ENCODE measurements around the gene MTLN.
A peak's percentile ranks its signal among the peaks of the same experiment; 100 is the strongest.
"Not testable (repeated sequence)": the region's sequence is repeated elsewhere in the genome, so short reads cannot be mapped to it uniquely, and the experiment has no call there.

MTLN gene

GRCh38 chr2:110211938-110212858 is at the start of gene MTLN:
Gene MTLN (minus strand): TSS chr2:110212547. CDS start chr2:110212525, 22 bp downstream.
- peak; percentile 82 for DNase-seq
- in situ Hi-C loops (cut with HindIII; ENCODE audit: low pct_ligation_motif_present, low pct_unique_long_range_greater_than_20kb, low sequenced_read_pairs), result no loop called here

DNA sequence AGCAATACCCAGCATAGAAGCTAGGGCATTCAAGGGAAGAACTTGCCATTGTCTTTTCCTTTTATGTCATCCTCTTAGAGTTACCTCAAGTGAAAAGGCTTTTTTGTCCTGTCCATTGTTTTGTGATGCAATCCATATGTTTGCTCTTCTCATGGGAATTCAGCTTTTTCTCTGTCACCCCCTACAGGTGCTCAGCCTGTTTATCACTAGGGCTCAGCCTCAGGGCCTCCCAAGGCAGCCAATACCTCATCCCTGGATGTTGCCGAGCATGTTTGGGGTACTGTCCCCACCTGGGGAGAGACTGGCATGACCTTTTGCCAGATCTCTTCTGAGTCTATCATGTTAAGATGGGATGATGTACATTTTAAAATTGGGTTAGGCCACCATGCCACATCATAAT is 49.6 kb upstream of the MTLN start:
- DNase-seq; in situ Hi-C loops (cut with HindIII; ENCODE audit: low pct_ligation_motif_present, low pct_unique_long_range_greater_than_20kb, low sequenced_read_pairs): not testable (repeated sequence)

GRCh38 chr2:110248081-110248795 is 35.9 kb upstream of the MTLN start:
- in situ Hi-C loops (cut with HindIII; ENCODE audit: low pct_ligation_motif_present, low pct_unique_long_range_greater_than_20kb, low sequenced_read_pairs); DNase-seq: not testable (repeated sequence)

DNA sequence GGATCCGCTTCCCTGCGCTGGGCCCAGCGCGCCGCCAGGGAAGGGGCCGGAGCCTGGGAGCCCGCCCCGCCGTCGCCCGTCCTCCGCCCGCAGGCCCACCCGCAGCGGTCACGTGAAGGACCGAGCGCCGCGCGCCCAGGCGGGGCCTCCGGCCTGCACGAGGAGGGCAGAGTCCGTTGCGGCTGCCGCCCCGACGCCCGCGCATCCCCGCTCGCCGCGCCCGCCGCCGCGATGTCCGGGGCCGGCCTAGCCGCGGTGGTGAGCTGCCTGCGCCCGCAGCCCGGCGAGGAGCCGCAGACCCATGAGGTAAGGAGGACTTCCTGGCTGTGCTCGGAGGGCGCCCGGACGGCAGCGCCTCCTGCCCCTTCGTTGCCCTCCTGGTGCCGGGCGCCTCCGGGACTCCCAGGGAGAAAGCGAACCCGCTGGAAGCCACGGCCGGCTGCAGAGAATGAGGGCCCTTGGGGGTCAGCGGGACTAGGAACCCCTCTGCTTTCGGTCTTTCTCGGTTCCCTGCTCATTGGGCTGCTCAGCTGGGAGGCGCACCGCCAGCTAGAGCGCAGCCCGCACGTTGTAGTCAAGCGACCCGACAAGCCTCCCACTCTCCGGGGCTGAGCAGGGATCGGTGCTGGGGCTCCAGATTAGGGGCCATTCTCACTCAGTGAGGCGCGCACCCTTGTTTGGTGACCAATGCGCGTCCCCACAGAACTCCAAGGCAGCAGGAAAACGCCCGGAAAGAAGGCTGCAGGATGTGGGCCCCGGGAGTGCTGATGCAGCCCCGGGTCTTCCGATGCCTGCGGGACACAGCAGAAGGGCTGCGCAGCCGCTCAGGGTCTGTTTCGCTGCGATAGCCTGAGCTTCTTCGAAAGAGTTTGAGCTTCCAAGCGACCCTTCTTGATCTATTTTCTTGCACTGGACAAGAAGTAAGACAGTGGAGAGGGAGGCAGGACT is 33.4 kb upstream of the MTLN start:
- in situ Hi-C loops (cut with HindIII; ENCODE audit: low pct_ligation_motif_present, low pct_unique_long_range_greater_than_20kb, low sequenced_read_pairs); DNase-seq: not testable (repeated sequence)

- in situ Hi-C loops (cut with HindIII; ENCODE audit: low pct_ligation_motif_present, low pct_unique_long_range_greater_than_20kb, low sequenced_read_pairs), result not testable (repeated sequence)
Observed at GRCh38 chr2:110243283-110243682, 30.9 kb upstream of the MTLN start.

DNA sequence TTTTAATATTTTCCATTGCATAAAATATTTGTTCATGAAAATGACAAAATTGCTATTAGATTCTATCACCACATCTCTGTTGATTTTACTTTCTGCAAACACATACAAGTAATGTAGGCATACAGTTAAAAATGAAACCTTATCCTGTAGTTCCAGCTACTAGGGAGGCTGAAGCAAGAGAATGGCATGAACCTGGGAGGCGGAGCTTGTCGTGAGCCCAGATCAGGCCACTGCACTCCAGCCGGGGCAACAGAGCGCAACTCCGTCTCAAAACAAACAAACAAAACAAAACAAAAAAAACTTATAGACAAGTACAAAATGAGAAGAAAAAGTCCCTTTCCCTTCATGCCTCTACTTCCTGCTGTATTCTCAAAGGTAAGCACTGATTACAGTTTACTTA is 22.2 kb upstream of the MTLN start:
- DNase-seq; in situ Hi-C loops (cut with HindIII; ENCODE audit: low pct_ligation_motif_present, low pct_unique_long_range_greater_than_20kb, low sequenced_read_pairs): not testable (repeated sequence)

More at GRCh38 chr2:110243283-110243682, 30.9 kb upstream of the MTLN start:
- not testable (repeated sequence) for DNase-seq

GRCh38 chr2:110229886-110230285 is 17.5 kb upstream of the MTLN start:
- DNase-seq; in situ Hi-C loops (cut with HindIII; ENCODE audit: low pct_ligation_motif_present, low pct_unique_long_range_greater_than_20kb, low sequenced_read_pairs): not testable (repeated sequence)

- in situ Hi-C loops (cut with HindIII; ENCODE audit: low pct_ligation_motif_present, low pct_unique_long_range_greater_than_20kb, low sequenced_read_pairs), result not testable (repeated sequence)
Observed at GRCh38 chr2:110222626-110223025, 10.3 kb upstream of the MTLN start.

DNA sequence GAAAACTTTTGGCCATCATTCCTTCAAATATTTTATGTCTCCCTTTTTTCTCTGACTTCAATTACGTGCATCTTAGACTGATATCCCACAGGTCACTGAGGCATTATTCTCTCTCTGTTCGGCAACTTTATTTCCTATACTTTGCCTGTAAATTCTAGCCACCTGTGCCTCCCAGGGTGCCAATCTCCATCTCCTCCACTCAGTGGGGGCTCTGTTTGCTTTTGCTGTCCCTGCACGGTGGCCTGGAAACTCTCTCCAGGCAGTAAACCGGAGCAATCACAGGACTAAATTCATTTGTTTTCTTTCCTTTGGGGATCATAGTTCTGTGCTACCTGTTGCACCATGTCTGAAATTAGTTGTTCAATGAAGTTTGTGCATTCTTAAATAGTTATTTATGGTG is 9.6 kb upstream of the MTLN start:
- in situ Hi-C loops (cut with HindIII; ENCODE audit: low pct_ligation_motif_present, low pct_unique_long_range_greater_than_20kb, low sequenced_read_pairs), result no loop called here
- no peak for DNase-seq

More at GRCh38 chr2:110222626-110223025, 10.3 kb upstream of the MTLN start:
- DNase-seq, result not testable (repeated sequence)

- DNase-seq, result no peak
- in situ Hi-C loops (cut with HindIII; ENCODE audit: low pct_ligation_motif_present, low pct_unique_long_range_greater_than_20kb, low sequenced_read_pairs), result no loop called here
Observed at GRCh38 chr2:110220190-110220564, 7.8 kb upstream of the MTLN start.

GRCh38 chr2:110219496-110220189 is 7.3 kb upstream of the MTLN start:
- in situ Hi-C loops (cut with HindIII; ENCODE audit: low pct_ligation_motif_present, low pct_unique_long_range_greater_than_20kb, low sequenced_read_pairs), result no loop called here
- DNase-seq, result no peak

GRCh38 chr2:110218889-110219288 is 6.5 kb upstream of the MTLN start:
- in situ Hi-C loops (cut with HindIII; ENCODE audit: low pct_ligation_motif_present, low pct_unique_long_range_greater_than_20kb, low sequenced_read_pairs), result not testable (repeated sequence)

GRCh38 chr2:110216803-110217202 is 4.5 kb upstream of the MTLN start:
- DNase-seq, result no peak
- in situ Hi-C loops (cut with HindIII; ENCODE audit: low pct_ligation_motif_present, low pct_unique_long_range_greater_than_20kb, low sequenced_read_pairs), result no loop called here

More at GRCh38 chr2:110218889-110219288, 6.5 kb upstream of the MTLN start:
- DNase-seq, result not testable (repeated sequence)

- no peak for DNase-seq
- in situ Hi-C loops (cut with HindIII; ENCODE audit: low pct_ligation_motif_present, low pct_unique_long_range_greater_than_20kb, low sequenced_read_pairs), result no loop called here
Observed at GRCh38 chr2:110216199-110216598, 3.9 kb upstream of the MTLN start.

DNA sequence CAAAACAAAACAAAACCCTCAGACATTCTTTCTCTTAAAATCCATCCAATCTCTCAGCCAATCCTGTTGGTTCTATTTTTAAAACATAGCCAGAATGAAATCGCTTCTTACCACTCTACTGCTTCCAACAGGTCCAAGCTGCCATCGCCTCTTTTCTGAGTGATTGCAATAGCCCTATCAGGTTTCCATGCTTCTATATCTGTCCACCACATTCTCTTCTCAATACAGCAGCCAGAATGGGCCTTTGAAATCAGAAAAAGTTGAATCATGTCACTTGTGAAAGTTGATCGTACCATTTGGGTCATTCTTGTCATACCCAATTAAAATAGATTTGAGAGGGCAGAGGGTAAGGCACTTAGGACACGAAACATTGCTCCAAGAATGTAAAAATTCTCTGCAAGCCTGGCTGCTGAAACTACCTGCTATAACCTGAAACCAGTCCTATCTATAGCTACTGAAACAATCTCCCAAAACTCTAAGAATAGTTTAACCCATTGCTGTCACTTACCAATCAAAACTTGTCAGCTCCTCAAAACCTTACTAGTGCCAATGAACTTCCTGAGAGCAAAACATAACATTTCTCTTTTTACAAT is 3.3 kb upstream of the MTLN start:
- DNase-seq, result no peak
- in situ Hi-C loops (cut with HindIII; ENCODE audit: low pct_ligation_motif_present, low pct_unique_long_range_greater_than_20kb, low sequenced_read_pairs), result no loop called here

GRCh38 chr2:110215091-110215490 is 2.7 kb upstream of the MTLN start:
- in situ Hi-C loops (cut with HindIII; ENCODE audit: low pct_ligation_motif_present, low pct_unique_long_range_greater_than_20kb, low sequenced_read_pairs), result no loop called here
- no peak for DNase-seq

DNA sequence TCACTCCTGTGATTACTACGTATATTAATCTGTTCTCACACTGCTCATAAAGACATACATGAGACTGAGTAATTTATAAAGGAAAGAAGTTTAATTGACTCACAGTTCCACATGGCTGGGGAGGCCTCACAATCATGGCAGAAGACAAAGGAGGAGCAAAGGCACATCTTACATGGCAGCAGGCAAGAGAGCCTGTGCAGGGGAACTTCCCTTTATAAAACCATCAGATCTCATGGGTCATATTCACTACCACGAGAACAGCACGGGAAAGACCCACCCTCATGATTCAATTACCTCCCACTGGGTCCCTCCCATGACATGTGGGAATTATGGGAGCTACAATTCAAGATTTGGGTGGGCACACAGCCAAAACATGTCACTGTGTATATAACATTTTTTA is 1.2 kb upstream of the MTLN start:
- DNase-seq; in situ Hi-C loops (cut with HindIII; ENCODE audit: low pct_ligation_motif_present, low pct_unique_long_range_greater_than_20kb, low sequenced_read_pairs): not testable (repeated sequence)

Data from ACHN (cell line).